Omental fat pad (tissue), 4 donors: ENCODE measurements around the gene CERS5. TPM values are rescaled to one million over a fixed set of nuclear protein-coding genes. Genes with fewer than 3 reads are reported as not detected.

Experiments used
- ATAC-seq: fragments of 150-250 bp; one replicate; pipeline ENCODE4 v1.9.1; 2016; ENCODE audit warnings: mild to moderate bottlenecking, moderate library complexity; ENCODE audit not compliant: low FRiP score
- DNase-seq: peaks from one replicate; pipeline ENCODE4 v3.0.0-alpha.2; 2019; ENCODE audit warnings: low spot score
- CTCF ChIP-seq, 3 donors: fragments of 450-650 bp; IDR thresholded peaks; one replicate each; pipeline ENCODE4 v1.5.1; 2016 to 2017; ENCODE audit warnings: antibody characterized with exemption in 3 of 3, mild to moderate bottlenecking in 3 of 3, moderate library complexity in 2 of 3
- total RNA-seq, 4 donors: library from RNA; depleted of rRNA; stranded (reverse); fragments of >200 nt; gene quantifications; one replicate each; pipeline ENCODE4 v1.1.0, GENCODE V29; 2016

Gene CERS5
- total RNA-seq, 4 donors from 2014 or later: 20.0 to 27.6 (median 24.6) TPM

- no peak for TF ChIP-seq CTCF (IDR thresholded peaks at IDR 0.05)
- DNase-seq (no peak), ATAC-seq (no peak)
Observed at GRCh38 chr12:50100561-50100960, 66.6 kb downstream of the CERS5 start.

- ATAC-seq: no peak
- no peak for TF ChIP-seq CTCF (IDR thresholded peaks at IDR 0.05)
- no peak for DNase-seq
Observed at GRCh38 chr12:50099302-50100008, 67.7 kb downstream of the CERS5 start.

GRCh38 chr12:50097952-50098351, 69.2 kb downstream of the CERS5 start:
- no peak for TF ChIP-seq CTCF (IDR thresholded peaks at IDR 0.05)
- ATAC-seq (no peak), DNase-seq (no peak)

- no peak for TF ChIP-seq CTCF (IDR thresholded peaks at IDR 0.05)
- ATAC-seq (no peak), DNase-seq (no peak)
Observed at GRCh38 chr12:50090391-50090790, 76.8 kb downstream of the CERS5 start.

- DNase-seq: no peak
- no peak for TF ChIP-seq CTCF (IDR thresholded peaks at IDR 0.05)
- ATAC-seq: no peak
Observed at GRCh38 chr12:50089730-50090129, 77.4 kb downstream of the CERS5 start.

GRCh38 chr12:50088577-50089335, 78.4 kb downstream of the CERS5 start:
- ATAC-seq: no peak
- no peak for TF ChIP-seq CTCF (IDR thresholded peaks at IDR 0.05)
- no peak for DNase-seq

GRCh38 chr12:50087995-50088394, 79.2 kb downstream of the CERS5 start:
- ATAC-seq (no peak), DNase-seq (no peak)
- TF ChIP-seq CTCF (IDR thresholded peaks at IDR 0.05): no peak
